Esophagus muscularis mucosa (tissue), 4 donors: Measurements from ENCODE around the gene PPP1R16B. TPM values are rescaled to one million over a fixed set of nuclear protein-coding genes. Genes with fewer than 3 reads are reported as not detected.
"Not testable (repeated sequence)": the region's sequence is repeated elsewhere in the genome, so short reads cannot be mapped to it uniquely, and the experiment has no call there.

ENCODE experiments used
- DNase-seq: peaks from one replicate; pipeline ENCODE4 v3.0.0-alpha.2; 2017; ENCODE audit errors: extremely low spot score
- H3K27ac ChIP-seq, 4 donors: fragments of 200-600 bp; sonication (generic); replicated peaks in 1 of 4; 1 replicate in 3 of 4; 2 replicates in 1 of 4; pipeline ENCODE4 v1.5.1; 2016 to 2019; ENCODE audit warnings: mild to moderate bottlenecking in 1 of 4
- H3K27me3 ChIP-seq, 4 donors: fragments of 200-600 bp; sonication (generic); one replicate each; pipeline versions ENCODE4 v1.5.1 to v1.6.0; 2016 to 2019
- H3K36me3 ChIP-seq, 4 donors: fragments of 200-600 bp; sonication (generic); one replicate each; pipeline ENCODE4 v1.5.1; 2016 to 2019
- H3K4me1 ChIP-seq, 4 donors: fragments of 200-600 bp; sonication (generic); one replicate each; pipeline ENCODE4 v1.5.1; 2016 to 2019
- H3K4me3 ChIP-seq, 4 donors: fragments of 200-600 bp; sonication (generic); 1 replicate in 2 of 4; 2 replicates in 2 of 4; pipeline ENCODE4 v1.5.1; 2016 to 2019; ENCODE audit warnings: mild to moderate bottlenecking in 4 of 4, moderate library complexity in 1 of 4
- H3K9me3 ChIP-seq, 4 donors: fragments of 200-600 bp; sonication (generic); 1 replicate in 3 of 4; 2 replicates in 1 of 4; pipeline ENCODE4 v1.5.1; 2016 to 2019
- CTCF ChIP-seq, 3 experiments: fragments of 200-600 bp in 2 of 3; fragments of 450-650 bp in 1 of 3; sonication (generic) in 2 of 3; IDR thresholded peaks; one replicate each; pipeline ENCODE4 v1.5.1; 2017 to 2019; ENCODE audit warnings: antibody characterized with exemption in 3 of 3, mild to moderate bottlenecking in 2 of 3, moderate library complexity in 1 of 3
- EP300 ChIP-seq: sonication (generic); formaldehyde crosslinking; IDR thresholded peaks from one replicate; pipeline ENCODE4 v1.6.1; 2017; ENCODE audit warnings: antibody characterized with exemption
- POLR2A ChIP-seq: fragments of 450-650 bp; IDR thresholded peaks from one replicate; pipeline ENCODE4 v1.6.1; 2017; ENCODE audit warnings: antibody characterized with exemption, moderate library complexity, mild to moderate bottlenecking, low read depth
- POLR2AphosphoS5 ChIP-seq, 2 donors: sonication (generic); formaldehyde crosslinking; IDR thresholded peaks; one replicate each; pipeline ENCODE4 v1.6.1; 2017; ENCODE audit warnings: antibody characterized with exemption in 2 of 2
- WGBS: methylation state at CpG from one replicate; pipeline ENCODE4 v1.1.5; 2018; 5-methylcytosine and 5-hydroxymethylcytosine counted together
- intact Hi-C: fragments of 100-400 bp; cut with DNase I; formaldehyde crosslinking; loops from one replicate; pipeline ENCODE4 v1.15.1; 2023
- total RNA-seq, 4 donors: library from RNA; depleted of rRNA; stranded (reverse); fragments of >200 nt; gene quantifications; one replicate each; pipeline versions ENCODE4 v1.1.0 to v1.2.1, GENCODE V29; 2016

PPP1R16B gene
- total RNA-seq, 4 donors from 2014 or later, result 3.7 to 12.1 (median 6.8) TPM

- no peak for DNase-seq
- Histone ChIP-seq H3K4me1 (no peaks in the 10 kb centered on the region), H3K27ac (no peak overlapping the region), H3K4me3 (no peak overlapping the region), H3K9me3 (no peaks in the 10 kb centered on the region), H3K36me3 (no peaks in the 10 kb centered on the region), H3K27me3 (peaks cover 0 to 8% (median 0%) of the 10 kb centered on the region in 4 donors)
- WGBS, result 100% methylated on average over 1 of the region's 1 CpG
- intact Hi-C loops, result no loop called here
- TF ChIP-seq EP300, result no peak
- no peak for TF ChIP-seq CTCF (IDR thresholded peaks at IDR 0.05)
- no peak for TF ChIP-seq POLR2A
- TF ChIP-seq POLR2AphosphoS5 (IDR thresholded peaks at IDR 0.05), result no peak
Measured at GRCh38 chr20:38791940-38792339, 13.6 kb upstream of the PPP1R16B start.

- DNase-seq, H3K4me1 ChIP-seq, H3K27me3 ChIP-seq, H3K36me3 ChIP-seq, H3K4me3 ChIP-seq, H3K9me3 ChIP-seq, H3K27ac ChIP-seq, intact Hi-C loops: not testable (repeated sequence)
- WGBS, result 97% methylated on average over 5 of the region's 5 CpGs
Measured at GRCh38 chr20:38794057-38794456, 11.4 kb upstream of the PPP1R16B start.

GRCh38 chr20:38798266-38798665 lies 7.2 kb upstream of the PPP1R16B start:
- H3K27me3 ChIP-seq, result peaks cover 0 to 3% (median 0%) of the 10 kb centered on the region in 4 donors
- H3K36me3 ChIP-seq, result no peaks in the 10 kb centered on the region
- H3K4me3 ChIP-seq, result no peak overlapping the region
- intact Hi-C loops, result no loop called here
- no peaks in the 10 kb centered on the region for H3K9me3 ChIP-seq
- no peak for DNase-seq
- peaks cover 0 to 5% (median 0%) of the 10 kb centered on the region in 4 donors for H3K4me1 ChIP-seq
- H3K27ac ChIP-seq, result no peak overlapping the region
- WGBS, result 89% methylated on average over 3 of the region's 3 CpGs
- TF ChIP-seq CTCF (IDR thresholded peaks at IDR 0.05), result no peak
- no peak for TF ChIP-seq POLR2A
- no peak for TF ChIP-seq POLR2AphosphoS5 (IDR thresholded peaks at IDR 0.05)
- TF ChIP-seq EP300, result no peak

GRCh38 chr20:38799203-38799602 lies 6.3 kb upstream of the PPP1R16B start:
- Histone ChIP-seq H3K4me3 (no peak overlapping the region), H3K4me1 (peaks cover 0 to 5% (median 0%) of the 10 kb centered on the region in 4 donors), H3K36me3 (no peaks in the 10 kb centered on the region), H3K27me3 (peaks cover 0 to 3% (median 0%) of the 10 kb centered on the region in 4 donors), H3K9me3 (no peaks in the 10 kb centered on the region), H3K27ac (peak overlapping the region in 1 of 4 donors; percentile 36)
- DNase-seq, result no peak
- TF ChIP-seq POLR2AphosphoS5 (IDR thresholded peaks at IDR 0.05), result peak in 1 of 2 donors; percentile 18
- no peak for TF ChIP-seq EP300
- WGBS, result 62% methylated on average over 4 of the region's 4 CpGs
- intact Hi-C loops, result no loop called here

GRCh38 chr20:38800882-38801281 lies 4.6 kb upstream of the PPP1R16B start:
- TF ChIP-seq CTCF (IDR thresholded peaks at IDR 0.05), result no peak
- no peak for TF ChIP-seq EP300
- no peak for TF ChIP-seq POLR2AphosphoS5 (IDR thresholded peaks at IDR 0.05)
- TF ChIP-seq POLR2A, result no peak
- intact Hi-C loops, result no loop called here
- Histone ChIP-seq H3K4me1 (peaks cover 10 to 15% (median 11%) of the 10 kb centered on the region in 4 donors), H3K27me3 (peaks cover 0 to 16% (median 6%) of the 10 kb centered on the region in 4 donors), H3K4me3 (no peak overlapping the region), H3K9me3 (no peaks in the 10 kb centered on the region), H3K36me3 (no peaks in the 10 kb centered on the region), H3K27ac (no peak overlapping the region)
- 92% methylated on average over 3 of the region's 3 CpGs for WGBS
- no peak for DNase-seq

GRCh38 chr20:38804221-38804620 lies 1.3 kb upstream of the PPP1R16B start:
- Histone ChIP-seq H3K4me1 (peaks cover 22 to 30% (median 25%) of the 10 kb centered on the region in 4 donors), H3K27ac (peak overlapping the region in 3 of 4 donors; percentile 1 to 70 (median 67))
- 86% methylated on average over 3 of the region's 3 CpGs for WGBS

More at GRCh38 chr20:38804221-38804620, 1.3 kb upstream of the PPP1R16B start:
- Histone ChIP-seq H3K27me3 (peaks cover 0 to 47% (median 20%) of the 10 kb centered on the region in 4 donors), H3K4me3 (no peak overlapping the region), H3K9me3 (no peaks in the 10 kb centered on the region), H3K36me3 (no peaks in the 10 kb centered on the region)
- TF ChIP-seq POLR2AphosphoS5 (IDR thresholded peaks at IDR 0.05) (no peak), CTCF (IDR thresholded peaks at IDR 0.05) (no peak)
- no peak for DNase-seq
- intact Hi-C loops, result no loop called here
